GM21367 (cell line): Measurements from ENCODE around the gene R3HDM2.
"Not testable (repeated sequence)": the region's sequence is repeated elsewhere in the genome, so short reads cannot be mapped to it uniquely, and the experiment has no call there.

Source experiments
- ATAC-seq: cut with Tn5 transposase; IDR thresholded peaks from one replicate; pipeline ENCODE4 v1.9.1; 2021; ENCODE audit not compliant: unreplicated experiment

Gene R3HDM2

GRCh38 chr12:57384478-57384877, 46.4 kb downstream of the R3HDM2 start:
- ATAC-seq = no peak

- ATAC-seq = no peak
These were observed 49.1 kb downstream of the R3HDM2 start for GRCh38 chr12:57381693-57382220.

- no peak for ATAC-seq
These were observed 50.5 kb downstream of the R3HDM2 start for GRCh38 chr12:57380300-57380699.

- ATAC-seq = no peak
These were observed 53.6 kb downstream of the R3HDM2 start for GRCh38 chr12:57377103-57377840.

GRCh38 chr12:57372233-57372632, 58.6 kb downstream of the R3HDM2 start:
- ATAC-seq = no peak

- no peak for ATAC-seq
These were observed 60.1 kb downstream of the R3HDM2 start for GRCh38 chr12:57370696-57371095.

GRCh38 chr12:57370072-57370471, 60.8 kb downstream of the R3HDM2 start:
- ATAC-seq = no peak

GRCh38 chr12:57369202-57369601, 61.6 kb downstream of the R3HDM2 start:
- ATAC-seq = no peak

GRCh38 chr12:57368349-57369095, 62.3 kb downstream of the R3HDM2 start:
- no peak for ATAC-seq

GRCh38 chr12:57367121-57367520, 63.7 kb downstream of the R3HDM2 start:
- no peak for ATAC-seq

GRCh38 chr12:57366315-57366714, 64.5 kb downstream of the R3HDM2 start:
- ATAC-seq = no peak

- not testable (repeated sequence) for ATAC-seq
These were observed 66.7 kb downstream of the R3HDM2 start for GRCh38 chr12:57364156-57364555.

- ATAC-seq = no peak
These were observed 70.4 kb downstream of the R3HDM2 start for GRCh38 chr12:57360468-57360867.

- no peak for ATAC-seq
These were observed 72.2 kb downstream of the R3HDM2 start for GRCh38 chr12:57358646-57359045.

GRCh38 chr12:57355734-57356133, 75.1 kb downstream of the R3HDM2 start:
- ATAC-seq = no peak

- no peak for ATAC-seq
These were observed 78.7 kb downstream of the R3HDM2 start for GRCh38 chr12:57352166-57352565.

- ATAC-seq = no peak
These were observed 83.6 kb downstream of the R3HDM2 start for GRCh38 chr12:57347284-57347683.

- ATAC-seq = no peak
These were observed 87.0 kb downstream of the R3HDM2 start for GRCh38 chr12:57343703-57344378.

- no peak for ATAC-seq
These were observed 88.6 kb downstream of the R3HDM2 start for GRCh38 chr12:57342207-57342691.

GRCh38 chr12:57341275-57341990, 89.4 kb downstream of the R3HDM2 start:
- no peak for ATAC-seq

GRCh38 chr12:57340104-57340503, 90.7 kb downstream of the R3HDM2 start:
- ATAC-seq = no peak
